ENCODE data around the gene DGKG. TPM values are rescaled to one million over a fixed set of nuclear protein-coding genes. Genes with fewer than 3 reads are reported as not detected.
A peak's percentile ranks its signal among the peaks of the same experiment; 100 is the strongest.

Gene DGKG
- total RNA-seq, 1 donor from 2014 or later, result 48.7 TPM

- intact Hi-C loops (cut with DNase I), result loop anchor here (5.0 kb wide), 1 partner anchor 47 kb away; no protein-coding TSS in a partner anchor
- DNase-seq (ENCODE audit: low spot score), result no peak
These were observed 7.2 kb upstream of the DGKG start for GRCh38 chr3:186369217-186369616.

GRCh38 chr3:186368717-186369116 lies 6.7 kb upstream of the DGKG start:
- intact Hi-C loops (cut with DNase I), result loop anchor here (5.0 kb wide), 1 partner anchor 46 kb away; no protein-coding TSS in a partner anchor
- DNase-seq (ENCODE audit: low spot score), result no peak

DNA sequence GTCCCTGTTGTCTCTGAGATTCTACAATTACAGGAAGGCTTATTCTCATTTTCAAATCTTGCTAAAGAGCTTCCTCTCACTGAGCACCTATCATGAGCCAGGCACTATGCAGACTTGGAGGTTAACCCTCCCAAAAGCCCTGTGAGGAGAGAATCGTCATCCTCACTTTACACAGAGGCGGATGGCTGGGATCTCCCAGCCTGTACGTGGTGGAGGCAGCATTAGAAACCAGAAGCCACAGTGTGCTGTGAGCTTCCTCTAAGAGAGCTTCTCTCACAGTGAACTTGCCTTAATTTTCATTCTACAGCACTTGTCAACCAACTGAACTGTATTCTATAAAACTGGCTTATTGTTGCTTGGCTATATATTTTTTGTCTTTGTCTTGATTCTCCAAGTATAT lies 6.1 kb upstream of the DGKG start:
- intact Hi-C loops (cut with DNase I), result loop anchor here (5.0 kb wide), 1 partner anchor 46 kb away; no protein-coding TSS in a partner anchor
- DNase-seq (ENCODE audit: low spot score), result no peak

DNA sequence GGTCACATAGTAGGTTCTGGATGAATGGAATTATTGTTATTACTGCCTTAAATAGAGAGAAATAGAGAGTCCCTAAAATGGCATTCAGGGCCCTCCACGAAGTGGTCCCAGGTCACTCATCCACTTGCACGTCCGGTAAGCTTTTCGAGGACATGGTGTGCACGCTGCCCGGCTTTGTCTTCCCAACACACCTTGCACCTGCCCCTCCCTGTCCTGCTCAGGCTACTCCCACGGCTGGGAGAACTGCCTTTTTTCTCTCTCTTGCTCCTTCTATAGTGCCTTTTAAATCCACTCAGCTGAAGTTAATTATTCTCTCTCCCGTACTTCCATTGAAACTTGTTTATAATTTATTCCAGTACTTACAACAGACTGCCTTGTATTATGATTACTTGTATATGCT lies 5.6 kb upstream of the DGKG start:
- intact Hi-C loops (cut with DNase I), result loop anchor here (5.0 kb wide), 1 partner anchor 45 kb away; no protein-coding TSS in a partner anchor

GRCh38 chr3:186366206-186366605 lies 4.2 kb upstream of the DGKG start:
- DNase-seq (ENCODE audit: low spot score), result no peak
- intact Hi-C loops (cut with DNase I), result loop anchor here (5.0 kb wide), 1 partner anchor 44 kb away; no protein-coding TSS in a partner anchor

More for the DNA sequence above, 5.6 kb upstream of the DGKG start:
- DNase-seq (ENCODE audit: low spot score), result no peak

GRCh38 chr3:186365202-186365974 lies 3.4 kb upstream of the DGKG start:
- DNase-seq (ENCODE audit: low spot score), result peak; percentile 83
- intact Hi-C loops (cut with DNase I), result loop anchor here (2.0 to 5.0 kb wide), 2 partner anchors 15 to 43 kb away; no protein-coding TSS in a partner anchor

DNA sequence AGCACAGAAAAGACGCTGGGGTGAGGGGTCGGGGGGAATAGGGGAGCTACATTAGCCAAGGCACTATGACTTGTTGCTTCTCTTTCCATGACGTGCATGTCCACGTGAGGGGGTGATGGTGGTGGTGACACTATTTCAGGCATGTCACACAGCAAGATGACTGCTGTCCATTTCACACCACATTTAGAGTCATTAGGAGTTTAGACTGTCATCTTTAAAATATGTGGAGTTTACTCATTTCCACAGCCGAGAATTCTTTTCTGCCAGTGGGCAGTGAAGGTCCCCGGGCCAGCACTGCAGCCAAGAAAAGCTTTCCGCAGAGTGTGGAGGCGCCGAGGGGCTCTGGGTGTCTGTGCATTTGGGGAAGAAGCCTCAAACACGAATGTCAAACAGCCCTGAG lies 954 bp upstream of the DGKG start:
- intact Hi-C loops (cut with DNase I), result loop anchor here (5.0 kb wide), 1 partner anchor 79 kb away; no protein-coding TSS in a partner anchor
- no peak for DNase-seq (ENCODE audit: low spot score)

DNA sequence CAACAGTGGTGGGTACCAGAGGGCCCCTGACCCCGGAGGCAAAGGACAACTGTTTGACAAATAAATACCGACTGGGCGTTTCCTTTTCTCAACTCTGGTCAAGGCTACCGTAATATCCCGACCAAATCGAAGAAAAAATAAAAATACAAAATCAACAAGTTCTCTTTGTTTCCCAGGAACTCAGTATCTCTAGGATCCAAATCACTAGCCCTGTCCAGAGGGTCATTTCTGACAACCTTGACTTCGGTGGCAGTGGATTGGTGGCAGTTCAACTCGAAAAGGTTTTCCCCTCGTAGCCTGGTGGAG lies 456 bp upstream of the DGKG start:
- intact Hi-C loops (cut with DNase I), result loop anchor here (5.0 kb wide), 1 partner anchor 80 kb away; no protein-coding TSS in a partner anchor

DNA sequence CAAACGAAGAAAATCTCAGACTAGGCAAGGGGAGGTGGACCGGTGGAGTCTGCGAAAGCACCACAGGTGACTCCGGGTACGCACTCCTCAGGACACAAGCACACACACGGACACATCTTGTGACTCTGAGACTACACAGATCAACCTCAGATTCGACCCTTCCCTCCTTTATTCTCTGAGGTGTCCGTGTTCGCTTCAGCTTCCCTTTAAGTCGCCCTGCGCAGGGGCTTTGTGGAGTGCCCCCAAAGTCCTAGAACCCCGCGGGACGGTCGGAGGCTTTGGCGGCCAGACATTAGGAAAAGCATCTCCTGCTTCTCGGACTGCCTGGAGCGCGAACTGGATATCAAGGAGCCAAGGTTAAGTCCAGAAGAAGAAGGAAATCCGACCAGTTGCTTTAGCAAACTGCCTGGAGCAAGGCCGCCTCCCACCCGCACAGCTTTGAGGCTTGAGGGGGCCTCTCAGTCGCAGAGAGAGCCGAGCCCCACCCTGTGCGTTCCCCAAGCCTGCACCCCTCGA lies 730 bp downstream of the DGKG start:
- intact Hi-C loops (cut with DNase I), result loop anchor here (5.0 kb wide), 1 partner anchor 81 kb away; no protein-coding TSS in a partner anchor
- no peak for DNase-seq (ENCODE audit: low spot score)

More for the DNA sequence above, 456 bp upstream of the DGKG start:
- DNase-seq (ENCODE audit: low spot score), result no peak

DNA sequence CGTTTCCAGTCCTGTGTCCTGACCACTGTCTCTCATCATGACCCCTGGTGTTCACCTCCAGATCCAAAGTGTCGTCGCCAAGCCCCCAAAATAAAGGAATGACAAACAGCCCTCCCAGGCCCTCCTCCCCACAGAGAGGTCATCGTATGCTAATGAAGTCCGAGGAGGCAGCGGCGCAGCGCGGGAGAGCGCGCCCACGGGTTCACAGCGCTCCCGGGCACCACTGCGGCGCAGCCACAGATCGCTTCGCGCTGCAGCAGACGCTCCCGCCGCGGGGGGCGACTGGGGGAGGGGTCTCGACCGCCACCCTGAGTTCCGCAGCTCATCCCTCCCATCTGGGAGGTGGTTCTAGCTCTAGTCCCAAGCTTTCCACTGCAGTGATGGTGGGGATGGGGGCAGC lies 1.3 kb downstream of the DGKG start:
- intact Hi-C loops (cut with DNase I), result loop anchor here (5.0 kb wide), 1 partner anchor 82 kb away; no protein-coding TSS in a partner anchor
- DNase-seq (ENCODE audit: low spot score), result peak; percentile 88

- intact Hi-C loops (cut with DNase I), result no loop called here
- DNase-seq (ENCODE audit: low spot score), result no peak
These were observed 3.0 kb downstream of the DGKG start for GRCh38 chr3:186359078-186359477.

DNA sequence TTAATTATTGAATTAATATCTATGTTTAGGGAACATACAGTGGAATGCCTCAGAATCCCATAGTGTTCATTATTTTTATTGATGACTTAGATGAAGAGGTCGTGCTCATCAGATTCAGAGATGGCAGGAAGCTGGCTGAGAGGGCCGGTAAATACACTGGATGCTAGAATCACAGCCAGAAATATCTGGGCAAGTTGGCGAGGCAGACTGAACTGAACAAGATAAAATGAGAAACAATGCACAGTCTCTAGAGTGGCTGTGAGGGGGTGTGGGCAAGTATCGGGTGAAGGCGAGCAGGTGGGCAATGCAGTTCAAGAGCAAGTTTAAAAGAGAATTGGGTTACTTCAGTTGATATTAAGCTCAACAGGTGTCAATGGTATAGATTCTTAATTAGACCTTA lies 5.9 kb downstream of the DGKG start:
- no peak for DNase-seq (ENCODE audit: low spot score)
- intact Hi-C loops (cut with DNase I), result no loop called here

DNA sequence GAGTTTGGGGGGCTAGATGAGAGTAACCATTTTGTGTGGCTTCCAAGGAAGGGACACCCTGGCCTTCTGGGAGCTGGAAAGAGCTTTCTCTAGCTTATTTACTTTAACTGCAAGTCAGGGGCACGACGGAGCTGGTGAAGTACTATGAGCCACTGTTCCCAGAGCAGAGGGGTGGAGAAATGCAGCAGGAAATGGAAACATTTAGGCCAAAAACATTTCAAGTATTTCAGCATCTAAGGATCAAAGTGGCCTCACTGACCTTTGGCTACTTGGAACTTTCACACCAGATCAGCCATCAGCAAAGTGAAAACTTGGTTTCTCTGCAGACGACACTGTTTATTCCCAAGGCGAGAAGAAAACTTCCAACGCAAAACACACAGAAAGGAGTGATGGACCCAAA lies 7.9 kb downstream of the DGKG start:
- DNase-seq (ENCODE audit: low spot score), result no peak
- intact Hi-C loops (cut with DNase I), result no loop called here

- no peak for DNase-seq (ENCODE audit: low spot score)
- intact Hi-C loops (cut with DNase I), result no loop called here
These were observed 9.7 kb downstream of the DGKG start for GRCh38 chr3:186352369-186352768.

- intact Hi-C loops (cut with DNase I), result no loop called here
- no peak for DNase-seq (ENCODE audit: low spot score)
These were observed 19.8 kb downstream of the DGKG start for GRCh38 chr3:186342197-186342596.

DNA sequence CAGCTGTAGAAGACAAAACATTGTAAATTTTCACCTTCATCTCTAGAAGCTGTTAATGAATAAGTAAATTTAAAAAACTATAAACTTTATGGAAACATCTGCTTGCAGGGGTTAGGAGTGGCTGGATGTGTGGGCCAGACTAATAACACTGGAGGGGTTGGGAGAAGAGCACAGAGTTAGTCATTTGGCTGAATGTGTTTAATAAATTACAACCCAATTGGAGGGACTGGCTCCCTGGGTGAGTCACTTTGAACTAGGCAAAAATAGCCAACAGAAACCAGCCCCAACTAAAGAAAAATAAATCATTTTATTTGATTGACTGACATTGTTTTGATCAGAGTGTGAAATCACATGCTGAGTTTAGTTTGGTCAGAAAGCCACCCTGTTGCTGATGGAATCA lies 21.8 kb downstream of the DGKG start:
- no peak for DNase-seq (ENCODE audit: low spot score)
- intact Hi-C loops (cut with DNase I), result no loop called here

DNA sequence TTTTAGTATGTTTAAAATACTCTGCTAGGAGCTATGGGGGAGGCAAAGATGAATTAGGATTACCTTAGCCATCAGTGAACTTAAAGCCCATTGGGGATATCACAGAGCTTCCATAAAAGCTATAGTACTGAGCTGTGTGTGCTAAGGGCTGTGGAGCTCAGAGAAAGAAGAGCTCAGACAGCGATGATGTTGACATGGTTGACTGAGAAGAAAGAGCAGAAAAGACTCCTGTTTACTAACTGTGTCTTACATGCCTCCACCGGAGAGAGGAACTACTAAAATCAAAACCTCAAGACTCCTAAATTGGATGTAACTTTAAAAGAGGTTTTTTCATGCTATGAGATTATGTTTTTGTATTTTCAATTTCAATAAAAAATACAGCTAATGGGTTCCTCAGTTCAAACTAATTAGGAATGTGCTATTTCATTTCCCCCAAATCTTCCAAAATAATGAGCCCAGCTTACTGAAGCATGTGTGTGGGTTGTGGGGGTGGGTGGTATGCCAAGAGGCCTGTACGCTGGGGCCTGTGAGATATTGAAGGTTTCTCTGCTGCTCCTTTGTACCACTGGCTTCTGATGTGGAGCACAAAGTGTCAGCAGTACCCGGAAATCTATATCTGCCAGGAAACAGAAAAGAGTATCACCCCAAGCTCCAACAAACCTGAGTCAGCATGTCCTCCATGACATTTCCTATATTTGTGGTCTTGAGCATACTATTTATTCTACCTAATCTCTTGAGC lies 22.7 kb downstream of the DGKG start:
- no peak for DNase-seq (ENCODE audit: low spot score)
- intact Hi-C loops (cut with DNase I), result no loop called here

DNA sequence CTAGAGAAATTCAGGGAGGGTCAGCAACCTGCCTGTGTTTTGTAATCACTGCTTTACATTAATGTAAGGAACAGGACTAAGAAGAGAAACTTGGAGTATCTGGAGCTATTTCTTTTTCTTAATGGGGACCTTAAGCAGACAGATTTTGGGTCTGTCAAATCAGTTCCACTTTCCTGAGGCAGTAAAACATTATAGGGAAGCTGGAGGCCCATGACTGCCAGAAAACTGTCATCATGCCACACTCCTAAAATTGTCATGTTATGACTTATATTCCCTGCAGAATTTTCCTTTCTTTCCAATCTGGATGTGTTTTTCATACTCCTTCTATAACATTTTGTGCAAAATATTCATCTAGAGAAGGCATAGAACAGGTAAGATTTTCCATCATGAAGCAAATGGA lies 28.8 kb downstream of the DGKG start:
- intact Hi-C loops (cut with DNase I), result no loop called here
- no peak for DNase-seq (ENCODE audit: low spot score)

DNA sequence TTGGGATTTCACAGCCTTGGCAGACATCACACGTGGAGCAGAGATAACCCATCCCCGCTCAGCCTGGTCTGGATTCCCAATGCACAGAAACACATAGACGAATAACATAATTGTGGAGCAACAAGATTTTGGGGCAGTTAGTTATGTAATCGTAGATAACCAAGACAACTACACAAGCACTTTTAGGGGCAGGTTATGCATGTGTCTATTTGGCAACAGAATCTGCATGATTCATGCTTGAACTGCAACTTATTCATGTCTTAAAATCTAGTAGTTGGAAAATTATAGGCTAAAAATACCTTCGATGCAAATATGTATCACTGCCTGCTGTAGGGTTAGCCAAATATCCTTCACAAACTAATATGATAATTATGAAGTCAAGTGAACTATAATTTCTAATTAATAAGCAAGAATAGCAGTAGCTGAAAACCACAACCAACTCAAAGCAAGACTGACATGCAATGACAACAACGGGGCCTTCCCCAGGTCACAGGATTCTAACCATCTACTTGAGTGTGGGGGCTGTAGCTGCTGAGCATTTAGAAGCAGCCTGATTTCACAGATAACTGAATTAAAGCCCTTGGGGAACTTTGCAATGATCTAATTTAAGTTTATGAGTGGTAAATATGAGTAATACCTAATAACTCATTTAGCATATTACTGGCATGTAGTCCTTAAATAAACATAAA lies 31.1 kb downstream of the DGKG start:
- intact Hi-C loops (cut with DNase I), result no loop called here
- no peak for DNase-seq (ENCODE audit: low spot score)

DNA sequence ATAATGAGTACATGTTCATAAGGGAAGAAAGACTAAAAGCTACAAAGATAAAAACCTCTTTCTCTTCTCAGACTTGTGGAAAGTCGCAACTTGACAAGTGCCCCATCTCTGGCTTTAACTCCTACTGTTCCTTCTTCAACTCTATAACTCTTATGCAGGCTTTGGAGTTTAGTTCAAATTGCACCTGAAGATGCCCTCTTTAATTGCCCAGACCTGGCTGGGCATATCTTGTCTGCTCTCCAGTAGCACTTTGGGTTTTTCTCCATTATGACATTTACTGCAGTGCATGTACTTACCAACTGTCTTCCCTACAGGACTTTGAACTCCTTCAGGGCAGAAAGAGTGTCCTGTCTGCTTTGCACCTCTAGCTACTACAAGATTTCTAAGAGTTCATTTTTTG lies 32.4 kb downstream of the DGKG start:
- DNase-seq (ENCODE audit: low spot score), result no peak
- intact Hi-C loops (cut with DNase I), result no loop called here

Data from cardiac septum (tissue), 1 donor.